Liver (tissue), 9 donors: ENCODE measurements around the gene NFAT5. TPM values are rescaled to one million over a fixed set of nuclear protein-coding genes. Genes with fewer than 3 reads are reported as not detected.

Source experiments
- DNase-seq: peaks from one replicate; pipeline ENCODE4 v3.0.0-alpha.2; 2017; ENCODE audit warnings: low spot score
- H3K27ac ChIP-seq, 2 donors: one replicate each; pipeline ENCODE4 v1.7.0; 2013; ENCODE audit warnings: inconsistent platforms in 2 of 2, low read length in 2 of 2, control low read depth in 1 of 2, low read depth in 1 of 2, mild to moderate bottlenecking in 1 of 2
- H3K27me3 ChIP-seq, 4 donors: one replicate each; pipeline versions ENCODE4 v1.6.1 to v1.7.0; 2013; ENCODE audit warnings: low read length in 3 of 4, inconsistent platforms in 1 of 4, mild to moderate bottlenecking in 1 of 4, moderate library complexity in 1 of 4; ENCODE audit not compliant: control insufficient read depth in 4 of 4, insufficient read depth in 4 of 4
- H3K36me3 ChIP-seq, 4 donors: one replicate each; pipeline versions ENCODE4 v1.6.1 to v1.7.0; 2013; ENCODE audit warnings: low read length in 3 of 4, mild to moderate bottlenecking in 3 of 4, low read depth in 1 of 4, moderate library complexity in 1 of 4; ENCODE audit not compliant: control insufficient read depth in 4 of 4, insufficient read depth in 3 of 4
- H3K4me1 ChIP-seq, 4 donors: one replicate each; pipeline versions ENCODE4 v1.6.1 to v1.7.0; 2013; ENCODE audit warnings: low read length in 3 of 4, mild to moderate bottlenecking in 3 of 4, moderate library complexity in 1 of 4; ENCODE audit not compliant: control insufficient read depth in 4 of 4, insufficient read depth in 4 of 4
- H3K4me3 ChIP-seq, 3 donors: one replicate each; pipeline versions ENCODE4 v1.6.1 to v1.7.0; 2013; ENCODE audit warnings: low read length in 3 of 3, control low read depth in 1 of 3, low read depth in 1 of 3, mild to moderate bottlenecking in 1 of 3
- H3K9ac ChIP-seq, 2 donors: one replicate each; pipeline ENCODE4 v1.7.0; 2013; ENCODE audit warnings: low read length in 2 of 2, mild to moderate bottlenecking in 2 of 2, moderate library complexity in 2 of 2, control low read depth in 1 of 2, low read depth in 1 of 2
- H3K9me3 ChIP-seq, 4 donors: one replicate each; pipeline versions ENCODE4 v1.6.1 to v1.7.0; 2013; ENCODE audit warnings: low read length in 3 of 4; ENCODE audit not compliant: control insufficient read depth in 4 of 4
- EGR1 ChIP-seq, 2 donors: IDR thresholded peaks; 2 replicates each; pipeline ENCODE4 v1.6.1; 2016 to 2018; ENCODE audit warnings: antibody characterized with exemption in 2 of 2, low read depth in 2 of 2
- FOXA1 ChIP-seq: IDR thresholded peaks from 2 replicates; pipeline ENCODE4 v1.6.1; 2016; ENCODE audit warnings: antibody characterized with exemption
- FOXA2 ChIP-seq: IDR thresholded peaks from 2 replicates; pipeline ENCODE4 v1.6.1; 2016; ENCODE audit warnings: antibody characterized with exemption
- GABPA ChIP-seq, 2 donors: IDR thresholded peaks in 1 of 2; conservative IDR thresholded peaks in 1 of 2; 2 replicates each; pipeline ENCODE4 v1.6.1; 2016; ENCODE audit warnings: antibody characterized with exemption in 2 of 2, mild to moderate bottlenecking in 1 of 2, moderate library complexity in 1 of 2
- HNF4G ChIP-seq: IDR thresholded peaks from 2 replicates; pipeline ENCODE4 v1.6.1; 2016; ENCODE audit warnings: antibody characterized with exemption
- MAX ChIP-seq: IDR thresholded peaks from 2 replicates; pipeline ENCODE4 v1.6.1; 2016; ENCODE audit warnings: antibody characterized with exemption
- NR2F2 ChIP-seq: IDR thresholded peaks from 2 replicates; pipeline ENCODE4 v1.6.1; 2016; ENCODE audit warnings: antibody characterized with exemption
- RAD21 ChIP-seq, 2 donors: IDR thresholded peaks; 2 replicates each; pipeline ENCODE4 v1.6.1; 2016; ENCODE audit warnings: antibody characterized with exemption in 2 of 2, mild to moderate bottlenecking in 2 of 2
- RXRA ChIP-seq, 2 donors: IDR thresholded peaks; 2 replicates each; pipeline ENCODE4 v1.6.1; 2017 to 2018; ENCODE audit warnings: antibody characterized with exemption in 2 of 2, mild to moderate bottlenecking in 1 of 2
- SP1 ChIP-seq: IDR thresholded peaks from 2 replicates; pipeline ENCODE4 v1.6.1; 2018; ENCODE audit warnings: antibody characterized with exemption, mild to moderate bottlenecking
- TAF1 ChIP-seq: conservative IDR thresholded peaks from 2 replicates; pipeline ENCODE4 v1.6.1; 2016; ENCODE audit warnings: antibody characterized with exemption, mild to moderate bottlenecking
- YY1 ChIP-seq: IDR thresholded peaks from 2 replicates; pipeline ENCODE4 v1.6.1; 2016; ENCODE audit warnings: antibody characterized with exemption, mild to moderate bottlenecking
- WGBS: extraction: QIAGEN DNeasy Blood & Tissue Kit; methylation state at CpG from one replicate; pipeline ENCODE4 v1.1.7; 2013; 5-methylcytosine and 5-hydroxymethylcytosine counted together
- polyA plus RNA-seq, 2 donors: library from polyadenylated mRNA; stranded (reverse) in 1 of 2; unstranded in 1 of 2; fragments of 200-250 nt in 1 of 2; fragments of >200 nt in 1 of 2; fragmentation: Nextera tagmentation in 1 of 2; extraction: Ambion mirVana in 1 of 2; gene quantifications; one replicate each; pipeline versions ENCODE4 v1.2.1 to v1.2.3, GENCODE V29; 2013 to 2015
- total RNA-seq, 2 donors: library from RNA; depleted of rRNA; stranded (reverse); fragments of >200 nt; gene quantifications; one replicate each; pipeline ENCODE4 v1.2.3, GENCODE V29; 2014
- TF ChIP-seq, protein P1 (sequence below): IDR thresholded peaks from 2 replicates; pipeline ENCODE4 v1.6.1; 2016; ENCODE audit warnings: antibody characterized with exemption, mild to moderate bottlenecking
- TF ChIP-seq, protein P2 (sequence below): fragments of 150-350 bp; IDR thresholded peaks from 2 replicates; pipeline ENCODE4 v1.5.1; 2017; ENCODE audit warnings: improper control_type of control experiment, low read depth, low read length; ENCODE audit not compliant: missing input control
- TF ChIP-seq, protein P3 (sequence below): IDR thresholded peaks from 2 replicates; pipeline ENCODE4 v1.6.1; 2016; ENCODE audit warnings: antibody characterized with exemption
- donor health status: healthy.
- donor health status: healthy.
- donor health status: healthy.
- donor health status: healthy.
- donor health status: healthy.

NFAT5 gene
- total and polyA plus RNA-seq, 4 donors: 1.5 to 21.0 (median 11.2) TPM

DNA sequence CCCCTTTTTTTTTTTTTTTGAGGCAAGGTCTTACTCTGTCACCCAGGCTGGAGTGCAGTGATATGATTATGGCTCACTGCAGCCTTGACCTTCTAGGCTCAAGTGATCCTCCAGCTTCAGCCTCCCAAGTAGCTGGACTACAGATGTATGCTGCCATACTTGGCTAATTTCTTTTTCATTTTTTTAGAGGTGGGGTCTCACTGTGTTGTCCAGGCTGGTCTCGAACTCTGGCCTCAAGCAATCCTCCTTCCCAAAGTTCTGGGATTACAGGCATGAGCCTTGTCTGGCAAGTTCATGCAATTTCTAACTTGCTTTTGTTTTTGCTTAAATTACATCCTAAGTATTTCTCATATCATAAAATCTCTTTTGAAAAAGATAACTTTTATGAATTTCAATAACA lies 33.8 kb upstream of the NFAT5 start:
- Histone ChIP-seq H3K9ac (no peak overlapping the region), H3K36me3 (no peaks in the 10 kb centered on the region), H3K27me3 (no peaks in the 10 kb centered on the region), H3K4me3 (no peak overlapping the region), H3K4me1 (no peaks in the 10 kb centered on the region), H3K27ac (no peak overlapping the region), H3K9me3 (no peaks in the 10 kb centered on the region)
- WGBS: 88% methylated on average over 1 of the region's 1 CpG
- DNase-seq: no peak
- TF ChIP-seq, protein P1, sequence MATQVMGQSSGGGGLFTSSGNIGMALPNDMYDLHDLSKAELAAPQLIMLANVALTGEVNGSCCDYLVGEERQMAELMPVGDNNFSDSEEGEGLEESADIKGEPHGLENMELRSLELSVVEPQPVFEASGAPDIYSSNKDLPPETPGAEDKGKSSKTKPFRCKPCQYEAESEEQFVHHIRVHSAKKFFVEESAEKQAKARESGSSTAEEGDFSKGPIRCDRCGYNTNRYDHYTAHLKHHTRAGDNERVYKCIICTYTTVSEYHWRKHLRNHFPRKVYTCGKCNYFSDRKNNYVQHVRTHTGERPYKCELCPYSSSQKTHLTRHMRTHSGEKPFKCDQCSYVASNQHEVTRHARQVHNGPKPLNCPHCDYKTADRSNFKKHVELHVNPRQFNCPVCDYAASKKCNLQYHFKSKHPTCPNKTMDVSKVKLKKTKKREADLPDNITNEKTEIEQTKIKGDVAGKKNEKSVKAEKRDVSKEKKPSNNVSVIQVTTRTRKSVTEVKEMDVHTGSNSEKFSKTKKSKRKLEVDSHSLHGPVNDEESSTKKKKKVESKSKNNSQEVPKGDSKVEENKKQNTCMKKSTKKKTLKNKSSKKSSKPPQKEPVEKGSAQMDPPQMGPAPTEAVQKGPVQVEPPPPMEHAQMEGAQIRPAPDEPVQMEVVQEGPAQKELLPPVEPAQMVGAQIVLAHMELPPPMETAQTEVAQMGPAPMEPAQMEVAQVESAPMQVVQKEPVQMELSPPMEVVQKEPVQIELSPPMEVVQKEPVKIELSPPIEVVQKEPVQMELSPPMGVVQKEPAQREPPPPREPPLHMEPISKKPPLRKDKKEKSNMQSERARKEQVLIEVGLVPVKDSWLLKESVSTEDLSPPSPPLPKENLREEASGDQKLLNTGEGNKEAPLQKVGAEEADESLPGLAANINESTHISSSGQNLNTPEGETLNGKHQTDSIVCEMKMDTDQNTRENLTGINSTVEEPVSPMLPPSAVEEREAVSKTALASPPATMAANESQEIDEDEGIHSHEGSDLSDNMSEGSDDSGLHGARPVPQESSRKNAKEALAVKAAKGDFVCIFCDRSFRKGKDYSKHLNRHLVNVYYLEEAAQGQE: no peak
- TF ChIP-seq, protein P2, sequence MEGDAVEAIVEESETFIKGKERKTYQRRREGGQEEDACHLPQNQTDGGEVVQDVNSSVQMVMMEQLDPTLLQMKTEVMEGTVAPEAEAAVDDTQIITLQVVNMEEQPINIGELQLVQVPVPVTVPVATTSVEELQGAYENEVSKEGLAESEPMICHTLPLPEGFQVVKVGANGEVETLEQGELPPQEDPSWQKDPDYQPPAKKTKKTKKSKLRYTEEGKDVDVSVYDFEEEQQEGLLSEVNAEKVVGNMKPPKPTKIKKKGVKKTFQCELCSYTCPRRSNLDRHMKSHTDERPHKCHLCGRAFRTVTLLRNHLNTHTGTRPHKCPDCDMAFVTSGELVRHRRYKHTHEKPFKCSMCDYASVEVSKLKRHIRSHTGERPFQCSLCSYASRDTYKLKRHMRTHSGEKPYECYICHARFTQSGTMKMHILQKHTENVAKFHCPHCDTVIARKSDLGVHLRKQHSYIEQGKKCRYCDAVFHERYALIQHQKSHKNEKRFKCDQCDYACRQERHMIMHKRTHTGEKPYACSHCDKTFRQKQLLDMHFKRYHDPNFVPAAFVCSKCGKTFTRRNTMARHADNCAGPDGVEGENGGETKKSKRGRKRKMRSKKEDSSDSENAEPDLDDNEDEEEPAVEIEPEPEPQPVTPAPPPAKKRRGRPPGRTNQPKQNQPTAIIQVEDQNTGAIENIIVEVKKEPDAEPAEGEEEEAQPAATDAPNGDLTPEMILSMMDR: no peak
- no peak for TF ChIP-seq HNF4G

DNA sequence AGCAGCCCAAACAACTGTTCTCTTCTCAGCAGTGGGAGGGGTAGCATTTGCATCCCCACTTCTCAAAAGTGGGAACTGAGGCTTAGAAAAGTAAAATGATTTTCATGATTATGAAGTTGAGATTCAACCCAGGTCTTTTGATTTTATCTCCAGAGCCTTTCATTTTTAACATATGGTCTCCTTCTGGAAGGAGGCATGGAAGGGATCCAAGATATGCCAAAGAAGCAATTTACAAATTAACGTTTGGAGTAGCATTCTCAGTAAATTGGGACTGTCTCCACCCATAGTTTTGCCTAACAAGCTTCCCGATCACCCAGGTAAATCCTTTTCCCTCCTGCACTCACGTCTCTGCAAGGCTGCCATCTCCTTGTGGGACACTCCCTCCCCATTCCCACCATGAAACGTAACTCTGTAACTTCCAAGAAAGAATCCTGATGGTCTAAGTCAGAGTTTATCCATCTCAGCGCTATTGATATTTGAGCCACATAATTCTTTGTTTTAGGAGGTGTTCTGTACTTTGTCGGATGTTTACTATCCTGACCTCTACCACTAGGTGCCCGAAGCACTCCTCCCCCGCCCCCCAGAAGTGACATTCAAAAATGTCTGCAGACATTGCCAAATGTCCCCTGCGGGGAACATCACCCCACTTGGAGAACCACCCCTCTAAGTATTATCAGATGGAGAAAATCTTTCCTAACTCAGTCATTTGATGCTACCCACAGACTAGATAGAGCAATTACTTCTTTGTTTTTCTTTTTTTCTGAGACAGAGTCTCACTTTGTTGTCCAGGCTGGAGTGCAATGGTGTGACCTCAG lies 32.9 kb upstream of the NFAT5 start:
- H3K36me3 ChIP-seq: no peaks in the 10 kb centered on the region
- no peak overlapping the region for H3K4me3 ChIP-seq
- no peaks in the 10 kb centered on the region for H3K4me1 ChIP-seq
- no peak overlapping the region for H3K9ac ChIP-seq
- H3K9me3 ChIP-seq: no peaks in the 10 kb centered on the region
- no peaks in the 10 kb centered on the region for H3K27me3 ChIP-seq
- H3K27ac ChIP-seq: no peak overlapping the region
- no peak for DNase-seq
- TF ChIP-seq EGR1 (IDR thresholded peaks at IDR 0.05; ENCODE audit: low read depth in 2 of 2) (no peak), HNF4G (no peak), YY1 (no peak), SP1 (no peak)
- WGBS: 47% methylated on average over 9 of the region's 9 CpGs

- Histone ChIP-seq H3K36me3 (no peaks in the 10 kb centered on the region), H3K27me3 (no peaks in the 10 kb centered on the region), H3K4me1 (no peaks in the 10 kb centered on the region), H3K9ac (no peak overlapping the region), H3K4me3 (no peak overlapping the region), H3K9me3 (no peaks in the 10 kb centered on the region), H3K27ac (no peak overlapping the region)
- DNase-seq: no peak
- 97% methylated on average over 3 of the region's 3 CpGs for WGBS
- TF ChIP-seq RAD21 (IDR thresholded peaks at IDR 0.05) (no peak), GABPA (IDR thresholded peaks at IDR 0.05 in 1 of 2, conservative IDR thresholded peaks at IDR 0.05 in 1 of 2) (no peak), TAF1 (no peak), MAX (no peak), SP1 (no peak), FOXA2 (no peak), YY1 (no peak), NR2F2 (no peak), EGR1 (IDR thresholded peaks at IDR 0.05; ENCODE audit: low read depth in 2 of 2) (no peak), RXRA (IDR thresholded peaks at IDR 0.05) (no peak), FOXA1 (no peak)
- TF ChIP-seq, protein P2: no peak
- TF ChIP-seq, protein P1: no peak
- TF ChIP-seq, protein P3, sequence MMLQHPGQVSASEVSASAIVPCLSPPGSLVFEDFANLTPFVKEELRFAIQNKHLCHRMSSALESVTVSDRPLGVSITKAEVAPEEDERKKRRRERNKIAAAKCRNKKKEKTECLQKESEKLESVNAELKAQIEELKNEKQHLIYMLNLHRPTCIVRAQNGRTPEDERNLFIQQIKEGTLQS: no peak
Observed at GRCh38 chr16:69534720-69535119, 31.0 kb upstream of the NFAT5 start.
